ENCODE measurements around the gene SLC5A10.
"Not testable (repeated sequence)": the region's sequence is repeated elsewhere in the genome, so short reads cannot be mapped to it uniquely, and the experiment has no call there.

Gene SLC5A10

GRCh38 chr17:19047510-19047909 lies 95.5 kb downstream of the SLC5A10 start:
- not testable (repeated sequence) for DNase-seq

GRCh38 chr17:19048826-19049225 lies 96.9 kb downstream of the SLC5A10 start:
- not testable (repeated sequence) for DNase-seq

- not testable (repeated sequence) for DNase-seq
These were observed 103.5 kb downstream of the SLC5A10 start for GRCh38 chr17:19055447-19055846.

GRCh38 chr17:19062009-19062717 lies 110.2 kb downstream of the SLC5A10 start:
- not testable (repeated sequence) for DNase-seq

GRCh38 chr17:19062718-19063325 lies 110.9 kb downstream of the SLC5A10 start:
- DNase-seq, result not testable (repeated sequence)

GRCh38 chr17:19063326-19063956 lies 111.5 kb downstream of the SLC5A10 start:
- not testable (repeated sequence) for DNase-seq

GRCh38 chr17:19064378-19064777 lies 112.4 kb downstream of the SLC5A10 start:
- DNase-seq, result not testable (repeated sequence)

GRCh38 chr17:19070318-19071168 lies 118.6 kb downstream of the SLC5A10 start:
- DNase-seq, result not testable (repeated sequence)
